HepG2 (cell line): Measurements from ENCODE around the gene SERINC4. TPM values are rescaled to one million over a fixed set of nuclear protein-coding genes. Genes with fewer than 3 reads are reported as not detected.

Experiments used
- AHR ChIP-seq: IDR thresholded peaks from 2 replicates; pipeline ENCODE4 v1.6.1; 2018; ENCODE audit warnings: missing genetic modification reagents, missing compliant biosample characterization
- ARNT2 ChIP-seq: sonication (generic); formaldehyde crosslinking; IDR thresholded peaks from 2 replicates; pipeline ENCODE4 v1.8.0; 2022; ENCODE audit warnings: mild to moderate bottlenecking, low read depth, missing genetic modification reagents, moderate library complexity
- CTCF ChIP-seq: sonication (generic); formaldehyde crosslinking; IDR thresholded peaks from 2 replicates; pipeline ENCODE4 v1.5.0; 2020; ENCODE audit warnings: mild to moderate bottlenecking, missing genetic modification reagents, moderate library complexity
- DNMT1 ChIP-seq: sonication (generic); formaldehyde crosslinking; IDR thresholded peaks from 2 replicates; pipeline ENCODE4 v1.5.1; 2020; ENCODE audit warnings: mild to moderate bottlenecking, missing genetic modification reagents
- FOXK1 ChIP-seq: sonication (generic); formaldehyde crosslinking; IDR thresholded peaks from 2 replicates; pipeline ENCODE4 v1.4.0; 2020; ENCODE audit warnings: low read depth, missing genetic modification reagents, borderline replicate concordance
- FOXP1 ChIP-seq, 2 experiments: fragments of 450-650 bp in 1 of 2; IDR thresholded peaks; 2 replicates each; pipeline ENCODE4 v1.6.1; 2017 to 2018; ENCODE audit warnings: antibody characterized with exemption in 1 of 2
- MYPOP ChIP-seq: sonication (generic); formaldehyde crosslinking; IDR thresholded peaks from 2 replicates; pipeline ENCODE4 v1.8.1; 2023; ENCODE audit warnings: mild to moderate bottlenecking, moderate library complexity, missing genetic modification reagents
- REST ChIP-seq, 2 experiments: IDR thresholded peaks; 2 replicates each; pipeline ENCODE4 v1.6.1; 2011 to 2012; ENCODE audit warnings: low read length in 2 of 2, borderline replicate concordance in 1 of 2, low read depth in 1 of 2, mild to moderate bottlenecking in 1 of 2, moderate library complexity in 1 of 2
- SCMH1 ChIP-seq: sonication (generic); formaldehyde crosslinking; IDR thresholded peaks from 2 replicates; pipeline ENCODE4 v1.9.0; 2021; ENCODE audit warnings: missing genetic modification reagents, mild to moderate bottlenecking, borderline replicate concordance
- ZBTB38 ChIP-seq: sonication (generic); formaldehyde crosslinking; IDR thresholded peaks from 2 replicates; pipeline ENCODE4 v1.5.1; 2020; ENCODE audit warnings: mild to moderate bottlenecking, missing genetic modification reagents
- ZBTB39 ChIP-seq: sonication (generic); formaldehyde crosslinking; IDR thresholded peaks from 2 replicates; pipeline ENCODE4 v1.5.0; 2020; ENCODE audit warnings: missing genetic modification reagents
- ZNF441 ChIP-seq: sonication (generic); formaldehyde crosslinking; IDR thresholded peaks from 2 replicates; pipeline ENCODE4 v1.7.0; 2021; ENCODE audit warnings: missing genetic modification reagents, borderline replicate concordance
- ZNF513 ChIP-seq: sonication (generic); formaldehyde crosslinking; conservative IDR thresholded peaks from 2 replicates; pipeline ENCODE4 v1.5.0; 2020; ENCODE audit warnings: missing genetic modification reagents
- ZNF614 ChIP-seq: IDR thresholded peaks from 2 replicates; pipeline ENCODE4 v1.6.1; 2018; ENCODE audit warnings: missing biosample characterization, missing genetic modification reagents, inconsistent platforms, borderline replicate concordance
- ZNF674 ChIP-seq: sonication (generic); formaldehyde crosslinking; IDR thresholded peaks from 2 replicates; pipeline ENCODE4 v1.5.0; 2020; ENCODE audit warnings: low read depth, mild to moderate bottlenecking, missing genetic modification reagents
- ZNF782 ChIP-seq: sonication (generic); formaldehyde crosslinking; IDR thresholded peaks from 2 replicates; pipeline ENCODE4 v1.4.0; 2020; ENCODE audit warnings: missing genetic modification reagents, mild to moderate bottlenecking, borderline replicate concordance
- ZNF83 ChIP-seq: sonication (generic); formaldehyde crosslinking; IDR thresholded peaks from 2 replicates; pipeline ENCODE4 v1.4.0; 2020; ENCODE audit warnings: missing genetic modification reagents, mild to moderate bottlenecking, borderline replicate concordance
- polyA plus RNA-seq, 8 experiments: library from polyadenylated mRNA; depleted of rRNA in 3 of 8; stranded (reverse) in 7 of 8; unstranded in 1 of 8; fragments of >200 nt; fragmentation: Illumina TruSeq in 4 of 8; extraction: Trizol in 4 of 8; gene quantifications; 2 replicates each; pipeline versions ENCODE4 v1.2.1 to v1.2.3, GENCODE V29; 2011 to 2016; ENCODE audit warnings: low read depth in 4 of 8, missing spikeins in 1 of 8, mixed read lengths in 1 of 8; ENCODE audit not compliant: insufficient read depth in 1 of 8
- total RNA-seq, 5 experiments: library from RNA; depleted of rRNA; stranded (reverse); fragments of >200 nt; fragmentation: Illumina TruSeq; extraction: Trizol; gene quantifications; 2 replicates each; pipeline ENCODE4 v1.2.3, GENCODE V29; 2016; ENCODE audit warnings: low read depth in 1 of 5

SERINC4 gene
- total and polyA plus RNA-seq, 2 of the 13 experiments (the other 11 are each of a cell fraction or from before 2014, with no cell fraction given): not detected

- no peak for TF ChIP-seq ZBTB39
- no peak for TF ChIP-seq SCMH1 (CRISPR knock-in tag)
- TF ChIP-seq FOXK1 (CRISPR knock-in tag): no peak
- no peak for TF ChIP-seq FOXP1 (IDR thresholded peaks at IDR 0.05)
- TF ChIP-seq FOXP1 (CRISPR knock-in tag; IDR thresholded peaks at IDR 0.05): 0 out of 2 replicates have a peak, but pooled peaks have one; percentile 6
- peak; percentile 80 for TF ChIP-seq ARNT2 (CRISPR knock-in tag)
- TF ChIP-seq ZNF513: no peak
- peak; percentile 67; the same call in 1 of the 2 replicates for TF ChIP-seq ZNF782 (CRISPR knock-in tag)
- 0 out of 2 replicates have a peak, but pooled peaks have one; percentile 23 for TF ChIP-seq ZNF83 (CRISPR knock-in tag)
- TF ChIP-seq DNMT1 (CRISPR knock-in tag): no peak
- no peak for TF ChIP-seq CTCF (CRISPR knock-in tag)
- no peak; the same call in 1 of the 2 replicates for TF ChIP-seq ZNF441 (CRISPR knock-in tag)
- TF ChIP-seq ZNF614 (CRISPR knock-in tag): no peak
- TF ChIP-seq ZBTB38 (CRISPR knock-in tag): 0 out of 2 replicates have a peak, but pooled peaks have one; percentile 38
- TF ChIP-seq AHR (CRISPR knock-in tag): no peak
- no peak for TF ChIP-seq MYPOP
- no peak for TF ChIP-seq ZNF674 (CRISPR knock-in tag)
- TF ChIP-seq REST (IDR thresholded peaks at IDR 0.05; ENCODE audit: borderline replicate concordance in 1 of 2, low read depth in 1 of 2, low read length in 2 of 2): no peak
Measured at GRCh38 chr15:43791993-43792760, 7.8 kb downstream of the SERINC4 start, which contains the start of gene SERF2 (continued).
